ENCODE measurements around the gene ELF2.

- TF ChIP-seq CREB1 (IDR thresholded peaks at IDR 0.05; ENCODE audit: low read depth) (no peak), TAF1 (IDR thresholded peaks at IDR 0.05; ENCODE audit: low read depth) (no peak), EP300 (IDR thresholded peaks at IDR 0.05; ENCODE audit: borderline replicate concordance) (no peak), USF1 (IDR thresholded peaks at IDR 0.05) (no peak), CEBPB (IDR thresholded peaks at IDR 0.05) (no peak), YY1 (IDR thresholded peaks at IDR 0.05; ENCODE audit: low read depth) (no peak), RAD21 (IDR thresholded peaks at IDR 0.05; ENCODE audit: low read depth) (no peak), ZBTB7A (IDR thresholded peaks at IDR 0.05; ENCODE audit: low read depth) (no peak), EGR1 (IDR thresholded peaks at IDR 0.05) (no peak)
Observed at GRCh38 chr4:139077567-139078355, 99.3 kb downstream of the ELF2 start.

All from Ishikawa (cell line).